ENCODE results near the gene PGLYRP1.

PGLYRP1 gene

GRCh38 chr19:46031781-46032596, 9.1 kb upstream of the PGLYRP1 start:
- DNase-seq (ENCODE audit: low spot score) = no peak

- no peak for DNase-seq (ENCODE audit: low spot score)
These were observed 8.1 kb upstream of the PGLYRP1 start for GRCh38 chr19:46030812-46031550.

DNA sequence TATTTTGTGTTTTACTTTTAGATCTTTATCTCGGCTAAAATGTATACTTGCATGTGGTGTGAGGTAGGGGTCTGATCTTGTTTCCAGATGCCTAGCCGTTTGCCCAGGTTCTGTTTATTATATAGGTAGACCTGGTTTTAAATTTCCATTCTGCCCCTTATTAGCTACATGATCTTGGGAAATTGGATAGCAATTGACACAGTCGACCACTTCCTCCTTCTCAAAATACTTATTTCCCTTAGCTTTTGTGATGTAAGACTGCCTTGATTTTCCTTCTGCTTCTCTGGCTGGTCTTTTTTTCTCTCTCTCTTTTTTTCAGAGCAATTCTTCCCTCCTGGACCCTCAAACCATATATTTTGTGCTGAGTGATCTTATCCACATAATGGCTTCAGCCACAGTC, 3.0 kb upstream of the PGLYRP1 start:
- DNase-seq (ENCODE audit: low spot score) = no peak

GRCh38 chr19:46023311-46023779, 492 bp upstream of the PGLYRP1 start:
- DNase-seq (ENCODE audit: low spot score) = no peak

DNA sequence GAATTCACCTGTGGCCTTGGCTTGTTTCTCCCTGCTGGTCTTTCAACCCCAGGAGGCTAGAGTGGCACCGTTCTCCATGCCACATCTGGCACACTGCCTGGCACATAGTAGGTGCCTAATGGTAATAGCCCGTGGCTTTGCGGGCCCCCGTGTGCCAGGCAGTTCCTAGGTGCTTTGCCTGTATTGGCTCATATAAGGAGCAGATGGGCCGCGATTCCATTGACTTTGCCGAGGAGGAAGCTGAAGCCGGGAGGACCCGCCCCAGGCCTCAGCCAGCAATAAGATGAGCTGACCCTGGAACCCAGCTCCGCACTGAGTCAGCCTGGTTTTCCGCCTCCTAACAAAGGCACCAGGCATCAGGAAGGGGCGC, 807 bp downstream of the PGLYRP1 start:
- peak; percentile 26 for DNase-seq (ENCODE audit: low spot score)

GRCh38 chr19:46021531-46022041, 1.3 kb downstream of the PGLYRP1 start:
- no peak for DNase-seq (ENCODE audit: low spot score)

GRCh38 chr19:46020819-46021125, 2.1 kb downstream of the PGLYRP1 start:
- DNase-seq (ENCODE audit: low spot score) = no peak

DNA sequence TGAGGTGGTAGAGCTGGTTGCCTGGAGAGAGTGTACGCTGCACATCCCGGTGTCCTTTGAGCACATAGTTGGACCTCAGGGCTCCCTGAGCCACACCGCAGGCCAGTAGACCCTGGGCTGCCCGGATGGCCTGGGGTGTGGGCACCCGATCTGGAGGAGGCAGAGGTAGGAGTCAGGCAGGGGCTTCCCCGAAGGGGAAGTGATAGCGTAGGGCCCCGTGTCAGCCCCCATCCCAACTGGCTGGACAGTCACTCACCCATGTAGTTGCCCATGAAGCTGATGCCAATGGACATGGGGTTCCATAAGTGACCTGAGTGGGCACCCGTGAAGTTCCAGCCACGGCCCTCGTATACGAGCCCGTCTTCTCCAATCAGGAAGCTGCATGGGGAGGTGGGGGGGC, 3.6 kb downstream of the PGLYRP1 start:
- DNase-seq (ENCODE audit: low spot score) = no peak

GRCh38 chr19:46018729-46019251, 4.1 kb downstream of the PGLYRP1 start:
- DNase-seq (ENCODE audit: low spot score) = no peak

- DNase-seq (ENCODE audit: low spot score) = no peak
These were observed 4.8 kb downstream of the PGLYRP1 start for GRCh38 chr19:46017874-46018675.

GRCh38 chr19:46017095-46017429, 5.8 kb downstream of the PGLYRP1 start:
- DNase-seq (ENCODE audit: low spot score) = no peak

- DNase-seq (ENCODE audit: low spot score) = peak; percentile 74
These were observed 6.3 kb downstream of the PGLYRP1 start for GRCh38 chr19:46016426-46017094.

- no peak for DNase-seq (ENCODE audit: low spot score)
These were observed 7.0 kb downstream of the PGLYRP1 start for GRCh38 chr19:46015687-46016425.

- DNase-seq (ENCODE audit: low spot score) = peak; percentile 33
These were observed 7.7 kb downstream of the PGLYRP1 start for GRCh38 chr19:46014941-46015686.

- no peak for DNase-seq (ENCODE audit: low spot score)
These were observed 8.3 kb downstream of the PGLYRP1 start for GRCh38 chr19:46014534-46014933.

GRCh38 chr19:46009530-46010510, 13.0 kb downstream of the PGLYRP1 start:
- peak; percentile 67 for DNase-seq (ENCODE audit: low spot score)

DNA sequence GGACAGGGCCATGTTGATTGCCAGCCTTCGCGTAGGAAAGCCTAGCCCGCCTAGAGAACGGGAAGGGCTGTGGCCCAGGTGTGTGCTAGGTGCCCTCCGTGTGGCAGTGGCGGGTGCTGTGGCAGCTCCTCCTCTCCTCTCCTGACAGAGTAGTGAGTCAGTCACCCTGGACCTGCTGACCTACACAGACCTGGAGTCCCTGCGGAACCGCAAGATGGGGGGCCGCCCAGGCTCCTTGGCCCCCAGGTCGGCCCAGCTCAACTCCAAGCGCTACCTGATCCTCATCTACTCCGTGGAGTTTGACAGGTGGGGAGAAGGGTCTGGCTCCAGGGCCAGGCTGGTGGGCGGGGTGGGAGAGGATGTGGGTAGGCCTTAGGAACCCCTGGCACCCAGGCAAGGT, 16.4 kb downstream of the PGLYRP1 start:
- no peak for DNase-seq (ENCODE audit: low spot score)

DNA sequence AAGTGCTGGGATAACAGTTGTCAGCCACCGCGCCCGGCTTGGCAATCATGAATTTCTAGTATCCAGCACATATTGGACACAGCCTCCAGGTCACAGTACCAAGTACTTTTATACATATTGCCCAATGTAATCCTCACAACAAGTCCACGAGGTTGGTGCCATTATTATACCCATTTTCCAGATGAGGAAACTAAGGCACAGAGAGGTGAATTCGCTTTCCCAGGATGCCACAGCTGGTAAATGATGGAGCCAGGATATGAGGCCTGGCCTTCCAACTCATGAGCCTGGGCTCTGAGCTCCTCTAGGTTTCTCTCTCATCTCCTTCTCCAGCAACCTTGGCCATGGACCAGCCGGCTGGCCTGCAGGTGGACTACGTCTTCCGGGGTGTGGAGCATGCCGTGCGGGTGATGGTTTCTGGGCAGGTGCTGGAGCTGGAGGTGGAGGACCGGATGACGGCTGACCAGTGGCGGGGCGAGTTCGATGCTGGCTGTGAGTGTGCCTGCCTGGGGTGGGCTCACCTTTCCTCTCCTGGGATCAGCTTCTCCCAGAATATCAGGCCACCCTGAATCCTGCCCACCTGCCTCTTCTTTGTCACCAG, 20.1 kb downstream of the PGLYRP1 start:
- DNase-seq (ENCODE audit: low spot score) = no peak
